Subcutaneous abdominal adipose tissue (tissue), 5 donors: ENCODE measurements around the gene IQSEC3.

ENCODE experiments used
- H3K27ac ChIP-seq: one replicate; pipeline ENCODE4 v1.7.0; 2013; ENCODE audit warnings: low read depth, mild to moderate bottlenecking, inconsistent platforms, low read length, moderate library complexity
- H3K27me3 ChIP-seq, 5 donors: one replicate each; pipeline ENCODE4 v1.7.0; 2013; ENCODE audit warnings: low read length in 5 of 5, inconsistent platforms in 1 of 5; ENCODE audit not compliant: control insufficient read depth in 5 of 5, insufficient read depth in 4 of 5
- H3K36me3 ChIP-seq, 5 donors: one replicate each; pipeline ENCODE4 v1.7.0; 2013; ENCODE audit warnings: low read length in 5 of 5; ENCODE audit not compliant: control insufficient read depth in 5 of 5, insufficient read depth in 5 of 5
- H3K4me1 ChIP-seq, 5 donors: one replicate each; pipeline ENCODE4 v1.7.0; 2013; ENCODE audit warnings: low read length in 5 of 5, mild to moderate bottlenecking in 3 of 5, moderate library complexity in 1 of 5; ENCODE audit not compliant: control insufficient read depth in 5 of 5, insufficient read depth in 5 of 5
- H3K4me3 ChIP-seq, 5 donors: one replicate each; pipeline ENCODE4 v1.7.0; 2013; ENCODE audit warnings: low read length in 5 of 5, low read depth in 1 of 5
- H3K9ac ChIP-seq, 5 donors: one replicate each; pipeline ENCODE4 v1.7.0; 2013; ENCODE audit warnings: low read length in 5 of 5, mild to moderate bottlenecking in 4 of 5, moderate library complexity in 3 of 5
- H3K9me3 ChIP-seq, 5 donors: one replicate each; pipeline ENCODE4 v1.7.0; 2013; ENCODE audit warnings: low read length in 5 of 5; ENCODE audit not compliant: control insufficient read depth in 5 of 5
- donor health status: healthy.
- donor health status: healthy.
- donor health status: healthy.
- donor health status: healthy.
- donor health status: healthy.

The IQSEC3 gene

GRCh38 chr12:225012-225411, 158.4 kb downstream of the IQSEC3 start:
- peaks cover 4 to 17% (median 10%) of the 10 kb centered on the region in 5 donors for H3K27me3 ChIP-seq
- no peak overlapping the region for H3K9ac ChIP-seq
- H3K9me3 ChIP-seq, result no peaks in the 10 kb centered on the region
- no peak overlapping the region for H3K4me3 ChIP-seq
- H3K27ac ChIP-seq, result no peak overlapping the region
- H3K36me3 ChIP-seq, result no peaks in the 10 kb centered on the region
- H3K4me1 ChIP-seq, result peaks cover 0 to 3% (median 2%) of the 10 kb centered on the region in 5 donors

- Histone ChIP-seq H3K4me1 (no peaks in the 10 kb centered on the region), H3K36me3 (no peaks in the 10 kb centered on the region), H3K9ac (no peak overlapping the region), H3K27ac (no peak overlapping the region), H3K27me3 (peaks cover 4 to 16% (median 8%) of the 10 kb centered on the region in 5 donors), H3K9me3 (no peaks in the 10 kb centered on the region), H3K4me3 (no peak overlapping the region)
Measured at GRCh38 chr12:226401-226800, 159.8 kb downstream of the IQSEC3 start.

GRCh38 chr12:227286-227915, 160.8 kb downstream of the IQSEC3 start:
- no peak overlapping the region for H3K4me3 ChIP-seq
- no peak overlapping the region for H3K9ac ChIP-seq
- no peaks in the 10 kb centered on the region for H3K9me3 ChIP-seq
- H3K4me1 ChIP-seq, result no peaks in the 10 kb centered on the region
- no peaks in the 10 kb centered on the region for H3K36me3 ChIP-seq
- no peak overlapping the region for H3K27ac ChIP-seq
- peaks cover 4 to 16% (median 9%) of the 10 kb centered on the region in 5 donors for H3K27me3 ChIP-seq
